Activated T-cell treated with anti-CD3 and anti-CD28 coated beads, Interleukin-2, amount 50 U/mL, for 72 hours (primary cell): ENCODE results near the gene TSSK2. TPM values are rescaled to one million over a fixed set of nuclear protein-coding genes. Genes with fewer than 3 reads are reported as not detected.
"Not testable (repeated sequence)": the region's sequence is repeated elsewhere in the genome, so short reads cannot be mapped to it uniquely, and the experiment has no call there.

Experiments used
- ATAC-seq, 2 donors: fragments of 150-1000 bp; cut with Tn5 transposase; replicated peaks in 1 of 2; 2 replicates each; pipeline ENCODE4 v1.10.0; 2021; ENCODE audit warnings: moderate library complexity in 2 of 2, mild to moderate bottlenecking in 1 of 2
- DNase-seq, 2 donors: peaks; one replicate each; pipeline ENCODE4 v3.0.0; 2021 to 2022; ENCODE audit warnings: mixed read lengths in 1 of 2
- H3K27ac Mint-ChIP-seq: one replicate; pipeline ENCODE4 v1.8.0; 2022; ENCODE audit warnings: mild to moderate bottlenecking, moderate library complexity, mixed read lengths
- H3K27me3 Mint-ChIP-seq: one replicate; pipeline ENCODE4 v1.8.0; 2022; ENCODE audit warnings: low read depth, mixed read lengths
- H3K36me3 Mint-ChIP-seq, 2 donors: one replicate each; pipeline ENCODE4 v1.8.0; 2022; ENCODE audit warnings: mixed read lengths in 2 of 2, mild to moderate bottlenecking in 1 of 2; ENCODE audit not compliant: insufficient read depth in 2 of 2
- H3K4me1 Mint-ChIP-seq: one replicate; pipeline ENCODE4 v1.8.0; 2022; ENCODE audit warnings: low read depth, mixed read lengths
- H3K4me3 Mint-ChIP-seq, 2 donors: one replicate each; pipeline ENCODE4 v1.8.0; 2022; ENCODE audit warnings: mild to moderate bottlenecking in 2 of 2, mixed read lengths in 2 of 2, moderate library complexity in 2 of 2
- H3K9me3 Mint-ChIP-seq, 2 donors: one replicate each; pipeline ENCODE4 v1.8.0; 2022; ENCODE audit warnings: mixed read lengths in 2 of 2
- total RNA-seq, 2 donors: library from RNA; stranded (reverse); gene quantifications; one replicate each; pipeline ENCODE4 v1.2.3, GENCODE V29; 2022

Gene TSSK2
- total RNA-seq, 2 donors from 2014 or later: not detected

- H3K9me3 Mint-ChIP-seq, H3K36me3 Mint-ChIP-seq, H3K4me1 Mint-ChIP-seq, DNase-seq, H3K27me3 Mint-ChIP-seq, H3K27ac Mint-ChIP-seq, H3K4me3 Mint-ChIP-seq, ATAC-seq: not testable (repeated sequence)
These were observed 27.5 kb downstream of the TSSK2 start for GRCh38 chr22:19158649-19159048.

- H3K4me1 Mint-ChIP-seq: no peaks in the 10 kb centered on the region
- ATAC-seq (no peak), DNase-seq (no peak)
- no peak overlapping the region for H3K4me3 Mint-ChIP-seq
- peaks cover 28% of the 10 kb centered on the region for H3K27me3 Mint-ChIP-seq
- H3K27ac Mint-ChIP-seq: no peak overlapping the region
- H3K36me3 Mint-ChIP-seq: no peaks in the 10 kb centered on the region
- H3K9me3 Mint-ChIP-seq: no peaks in the 10 kb centered on the region
These were observed 33.3 kb downstream of the TSSK2 start for GRCh38 chr22:19164425-19164824.

GRCh38 chr22:19166421-19166820 lies 35.3 kb downstream of the TSSK2 start:
- no peak for ATAC-seq
- H3K27ac Mint-ChIP-seq: no peak overlapping the region

GRCh38 chr22:19167106-19167869 lies 36.2 kb downstream of the TSSK2 start:
- no peak for DNase-seq
- Mint-ChIP-seq H3K27ac (no peak overlapping the region), H3K27me3 (peaks cover 35% of the 10 kb centered on the region), H3K36me3 (peaks cover 0 to 2% of the 10 kb centered on the region in 2 donors), H3K4me1 (peaks cover 15% of the 10 kb centered on the region), H3K4me3 (no peak overlapping the region), H3K9me3 (no peaks in the 10 kb centered on the region)
- no peak for ATAC-seq

More at GRCh38 chr22:19166421-19166820, 35.3 kb downstream of the TSSK2 start:
- H3K36me3 Mint-ChIP-seq: peaks cover 0 to 2% of the 10 kb centered on the region in 2 donors
- no peak overlapping the region for H3K4me3 Mint-ChIP-seq
- H3K9me3 Mint-ChIP-seq: no peaks in the 10 kb centered on the region
- no peak for DNase-seq
- peaks cover 11% of the 10 kb centered on the region for H3K4me1 Mint-ChIP-seq
- H3K27me3 Mint-ChIP-seq: peaks cover 35% of the 10 kb centered on the region

- Mint-ChIP-seq H3K27me3 (peaks cover 35% of the 10 kb centered on the region), H3K9me3 (no peaks in the 10 kb centered on the region), H3K4me3 (peak overlapping the region in 1 of 2 donors; percentile 9), H3K36me3 (peaks cover 0 to 2% of the 10 kb centered on the region in 2 donors), H3K4me1 (peaks cover 25% of the 10 kb centered on the region), H3K27ac (no peak overlapping the region)
- ATAC-seq (no peak), DNase-seq (no peak)
These were observed 37.2 kb downstream of the TSSK2 start for GRCh38 chr22:19168088-19168890.

GRCh38 chr22:19169002-19169946 lies 38.2 kb downstream of the TSSK2 start:
- H3K4me1 Mint-ChIP-seq: peaks cover 35% of the 10 kb centered on the region
- no peak overlapping the region for H3K27ac Mint-ChIP-seq
- ATAC-seq (no peak), DNase-seq (no peak)
- peaks cover 35% of the 10 kb centered on the region for H3K27me3 Mint-ChIP-seq
- H3K4me3 Mint-ChIP-seq: peak overlapping the region; percentile 81 to 99
- peaks cover 0 to 2% of the 10 kb centered on the region in 2 donors for H3K36me3 Mint-ChIP-seq
- no peaks in the 10 kb centered on the region for H3K9me3 Mint-ChIP-seq

GRCh38 chr22:19169947-19170318 lies 38.8 kb downstream of the TSSK2 start:
- peaks cover 35% of the 10 kb centered on the region for H3K27me3 Mint-ChIP-seq
- H3K27ac Mint-ChIP-seq: no peak overlapping the region
- H3K4me3 Mint-ChIP-seq: peak overlapping the region; percentile 90 to 99
- ATAC-seq (no peak), DNase-seq (no peak)
- H3K36me3 Mint-ChIP-seq: peaks cover 0 to 2% of the 10 kb centered on the region in 2 donors
- peaks cover 38% of the 10 kb centered on the region for H3K4me1 Mint-ChIP-seq
- no peaks in the 10 kb centered on the region for H3K9me3 Mint-ChIP-seq

- DNase-seq (no peak), ATAC-seq (no peak)
- H3K36me3 Mint-ChIP-seq: peaks cover 0 to 2% of the 10 kb centered on the region in 2 donors
- peaks cover 25% of the 10 kb centered on the region for H3K27me3 Mint-ChIP-seq
- H3K27ac Mint-ChIP-seq: peak overlapping the region; percentile 83
- no peaks in the 10 kb centered on the region for H3K9me3 Mint-ChIP-seq
- peaks cover 42% of the 10 kb centered on the region for H3K4me1 Mint-ChIP-seq
- peak overlapping the region; percentile 90 to 99 for H3K4me3 Mint-ChIP-seq
These were observed 41.3 kb downstream of the TSSK2 start for GRCh38 chr22:19172213-19173046.

- Mint-ChIP-seq H3K36me3 (peaks cover 0 to 2% of the 10 kb centered on the region in 2 donors), H3K4me3 (peak overlapping the region; percentile 90 to 99), H3K4me1 (peaks cover 42% of the 10 kb centered on the region), H3K27ac (peak overlapping the region; percentile 78), H3K27me3 (peaks cover 17% of the 10 kb centered on the region), H3K9me3 (no peaks in the 10 kb centered on the region)
- DNase-seq (no peak), ATAC-seq (no peak)
These were observed 42.2 kb downstream of the TSSK2 start for GRCh38 chr22:19173047-19174035.

GRCh38 chr22:19174106-19175025 lies 43.3 kb downstream of the TSSK2 start:
- H3K9me3 Mint-ChIP-seq: no peaks in the 10 kb centered on the region
- H3K27me3 Mint-ChIP-seq: peaks cover 7% of the 10 kb centered on the region
- DNase-seq: no peak
- H3K36me3 Mint-ChIP-seq: peaks cover 0 to 2% of the 10 kb centered on the region in 2 donors
- H3K27ac Mint-ChIP-seq: no peak overlapping the region
- no peak for ATAC-seq
- peaks cover 45% of the 10 kb centered on the region for H3K4me1 Mint-ChIP-seq
- no peak overlapping the region for H3K4me3 Mint-ChIP-seq
